Ureter (tissue), 1 donor: ENCODE data around the gene DCLK1. TPM values are rescaled to one million over a fixed set of nuclear protein-coding genes. Genes with fewer than 3 reads are reported as not detected.

ENCODE experiments used
- DNase-seq: peaks from one replicate; pipeline ENCODE4 v3.0.0-alpha.2; 2020; ENCODE audit warnings: low spot score
- total RNA-seq: library from RNA; stranded (reverse); gene quantifications from one replicate; pipeline ENCODE4 v1.2.4, GENCODE V29; 2023
- donor health status: DM: yes; HTN: yes; CAD: no.

Gene DCLK1
- total RNA-seq, 1 donor from 2014 or later, result 13.5 TPM

GRCh38 chr13:35894636-35895035 is 236.5 kb downstream of the DCLK1 start:
- no peak for DNase-seq

GRCh38 chr13:35892837-35893814 is 238.1 kb downstream of the DCLK1 start:
- no peak for DNase-seq

- no peak for DNase-seq
Observed at GRCh38 chr13:35891507-35892441, 239.4 kb downstream of the DCLK1 start.

GRCh38 chr13:35889560-35889959 is 241.6 kb downstream of the DCLK1 start:
- no peak for DNase-seq

GRCh38 chr13:35888981-35889380 is 242.2 kb downstream of the DCLK1 start:
- DNase-seq, result no peak

GRCh38 chr13:35888457-35888883 is 242.7 kb downstream of the DCLK1 start:
- no peak for DNase-seq

GRCh38 chr13:35887115-35887666 is 244.0 kb downstream of the DCLK1 start:
- no peak for DNase-seq

- no peak for DNase-seq
Observed at GRCh38 chr13:35886332-35887114, 244.7 kb downstream of the DCLK1 start.

GRCh38 chr13:35884211-35884760 is 246.9 kb downstream of the DCLK1 start:
- no peak for DNase-seq

- DNase-seq, result no peak
Observed at GRCh38 chr13:35882722-35883497, 248.3 kb downstream of the DCLK1 start.

GRCh38 chr13:35881360-35881759 is 249.8 kb downstream of the DCLK1 start:
- no peak for DNase-seq

GRCh38 chr13:35879111-35879510 is 252.1 kb downstream of the DCLK1 start:
- no peak for DNase-seq

- DNase-seq, result no peak
Observed at GRCh38 chr13:35876601-35877000, 254.6 kb downstream of the DCLK1 start.

GRCh38 chr13:35874704-35875103 is 256.5 kb downstream of the DCLK1 start:
- DNase-seq, result no peak

- DNase-seq, result no peak
Observed at GRCh38 chr13:35872369-35872768, 258.8 kb downstream of the DCLK1 start.

- no peak for DNase-seq
Observed at GRCh38 chr13:35871561-35871960, 259.6 kb downstream of the DCLK1 start.

GRCh38 chr13:35866801-35867200 is 264.4 kb downstream of the DCLK1 start:
- DNase-seq, result no peak

GRCh38 chr13:35865341-35866240 is 265.6 kb downstream of the DCLK1 start:
- DNase-seq, result no peak

GRCh38 chr13:35860661-35861060 is 270.5 kb downstream of the DCLK1 start:
- no peak for DNase-seq
